H1 (cell line): ENCODE data around the gene SSRP1. TPM values are rescaled to one million over a fixed set of nuclear protein-coding genes. Genes with fewer than 3 reads are reported as not detected.

Experiments used
- CTCF ChIA-PET: fragments of 300-600 bp; sonication (Branson Sonifier 250); formaldehyde crosslinking; loops from one replicate; lab custom pipeline; 2021; ENCODE audit not compliant: partially characterized antibody; lab: Charles Lee
- POLR2A ChIA-PET: fragments of 300-600 bp; sonication (Branson Sonifier 250); formaldehyde crosslinking; loops from one replicate; lab custom pipeline; 2021; ENCODE audit warnings: inconsistent platforms; ENCODE audit not compliant: partially characterized antibody; lab: Charles Lee
- DNase-seq, 2 experiments: peaks; one replicate each; pipeline versions ENCODE4 v3.0.0 to v3.0.0-alpha.2; 2010 to 2022; ENCODE audit warnings: low spot score in 2 of 2, low read depth in 1 of 2, mixed read lengths in 1 of 2
- FAIRE-seq: peaks from 2 replicates; lab custom pipeline; 2011; peaks lifted over from hg19 to GRCh38; lab: Jason Lieb, UNC
- H2AFZ ChIP-seq: 2 replicates; pipeline ENCODE4 v1.8.1; 2012; ENCODE audit warnings: low read length, inconsistent platforms
- H2AK5ac ChIP-seq: 2 replicates; pipeline ENCODE4 v1.6.1; 2013; ENCODE audit warnings: low read depth, low read length
- H2BK120ac ChIP-seq: replicated peaks from 2 replicates; pipeline ENCODE3; 2013; ENCODE audit warnings: low read depth, low read length, inconsistent platforms
- H2BK12ac ChIP-seq: 2 replicates; pipeline ENCODE4 v1.6.1; 2013; ENCODE audit warnings: low read depth, low read length
- H2BK15ac ChIP-seq: 2 replicates; pipeline ENCODE4 v1.6.1; 2013; ENCODE audit warnings: low read length
- H2BK20ac ChIP-seq: 2 replicates; pipeline ENCODE4 v1.6.1; 2013; ENCODE audit warnings: low read length
- H2BK5ac ChIP-seq: 2 replicates; pipeline ENCODE4 v1.6.1; 2013; ENCODE audit warnings: low read depth, low read length
- H3K14ac ChIP-seq: 2 replicates; pipeline ENCODE4 v1.6.1; 2013; ENCODE audit warnings: inconsistent platforms; ENCODE audit not compliant: insufficient read length
- H3K18ac ChIP-seq: 2 replicates; pipeline ENCODE4 v1.6.1; 2013; ENCODE audit warnings: low read length; ENCODE audit errors: extremely low read depth
- H3K23ac ChIP-seq: 2 replicates; pipeline ENCODE4 v1.6.1; 2013; ENCODE audit warnings: inconsistent platforms; ENCODE audit not compliant: insufficient read length
- H3K23me2 ChIP-seq: 2 replicates; pipeline ENCODE4 v1.6.1; 2013; ENCODE audit warnings: low read depth, low read length
- H3K27ac ChIP-seq: 2 replicates; pipeline ENCODE4 v1.6.1; 2011; ENCODE audit warnings: low read depth, low read length, inconsistent platforms
- H3K27me3 ChIP-seq, 4 experiments: replicated peaks in 1 of 4; 1 replicate in 1 of 4; 2 replicates in 3 of 4; pipeline versions ENCODE4 v1.6.1 to v1.8.1; 2011 to 2013; ENCODE audit warnings: low read length in 3 of 4, mild to moderate bottlenecking in 3 of 4, inconsistent platforms in 2 of 4, mixed read lengths in 2 of 4, moderate library complexity in 1 of 4; ENCODE audit not compliant: control insufficient read depth in 3 of 4, insufficient read depth in 3 of 4; ENCODE audit errors: extremely low read depth in 1 of 4
- H3K36me3 ChIP-seq, 4 experiments: 2 replicates each; pipeline versions ENCODE4 v1.6.1 to v1.8.1; 2011 to 2013; ENCODE audit warnings: mild to moderate bottlenecking in 4 of 4, low read length in 3 of 4, moderate library complexity in 2 of 4, control low read depth in 1 of 4, inconsistent platforms in 1 of 4; ENCODE audit not compliant: insufficient read depth in 4 of 4, control insufficient read depth in 2 of 4
- H3K4ac ChIP-seq: replicated peaks from 2 replicates; pipeline ENCODE3; 2013; ENCODE audit warnings: low read length, low read depth, mixed read lengths, inconsistent platforms; ENCODE audit not compliant: insufficient read length
- H3K4me1 ChIP-seq, 4 experiments: replicated peaks in 1 of 4; 1 replicate in 1 of 4; 2 replicates in 3 of 4; pipeline versions ENCODE4 v1.6.1 to v1.8.1; 2011 to 2013; ENCODE audit warnings: low read length in 3 of 4, inconsistent platforms in 2 of 4, mixed read lengths in 1 of 4; ENCODE audit not compliant: insufficient read depth in 4 of 4, control insufficient read depth in 3 of 4
- H3K4me2 ChIP-seq, 2 experiments: 2 replicates each; pipeline versions ENCODE4 v1.6.1 to v1.8.1; 2011 to 2013; ENCODE audit warnings: low read depth in 2 of 2, low read length in 2 of 2, control low read depth in 1 of 2, inconsistent platforms in 1 of 2, mild to moderate bottlenecking in 1 of 2; ENCODE audit not compliant: insufficient read depth in 1 of 2
- H3K4me3 ChIP-seq, 4 experiments: fragments of 200-600, 300-600 bp in 1 of 4; sonication (generic), shearing (Covaris generic), sonication (Bioruptor Twin) in 1 of 4; 2 replicates each; pipeline versions ENCODE4 v1.5.1 to v1.8.1; 2011 to 2016; ENCODE audit warnings: low read length in 4 of 4, low read depth in 3 of 4, control low read depth in 2 of 4, inconsistent platforms in 2 of 4, mild to moderate bottlenecking in 2 of 4, mixed read lengths in 1 of 4, moderate library complexity in 1 of 4; ENCODE audit not compliant: insufficient read depth in 2 of 4; ENCODE audit errors: extremely low read depth in 1 of 4
- H3K56ac ChIP-seq: replicated peaks from 2 replicates; pipeline ENCODE3; 2013; ENCODE audit warnings: low read depth, mild to moderate bottlenecking, mixed read lengths, low read length, inconsistent platforms; ENCODE audit not compliant: insufficient read length
- H3K79me1 ChIP-seq: 2 replicates; pipeline ENCODE4 v1.6.1; 2013; ENCODE audit warnings: low read depth, low read length, control low read depth
- H3K79me2 ChIP-seq, 2 experiments: 2 replicates each; pipeline versions ENCODE4 v1.6.1 to v1.8.1; 2012 to 2013; ENCODE audit warnings: low read length in 2 of 2, mild to moderate bottlenecking in 2 of 2, inconsistent platforms in 1 of 2; ENCODE audit not compliant: insufficient read depth in 2 of 2, control insufficient read depth in 1 of 2
- H3K9ac ChIP-seq, 4 experiments: replicated peaks in 1 of 4; 1 replicate in 1 of 4; 2 replicates in 3 of 4; pipeline versions ENCODE4 v1.6.1 to v1.8.1; 2011 to 2013; ENCODE audit warnings: low read depth in 3 of 4, low read length in 3 of 4, control low read depth in 2 of 4, mild to moderate bottlenecking in 2 of 4, moderate library complexity in 2 of 4, inconsistent platforms in 1 of 4; ENCODE audit errors: extremely low read depth in 1 of 4
- H3K9me3 ChIP-seq, 2 experiments: 2 replicates each; pipeline versions ENCODE4 v1.6.1 to v1.8.1; 2012 to 2013; ENCODE audit warnings: mild to moderate bottlenecking in 2 of 2, moderate library complexity in 2 of 2, control low read depth in 1 of 2, inconsistent platforms in 1 of 2, low read depth in 1 of 2, low read length in 1 of 2, mixed read lengths in 1 of 2; ENCODE audit not compliant: insufficient read depth in 2 of 2
- H4K20me1 ChIP-seq, 2 experiments: replicated peaks in 1 of 2; 2 replicates each; pipeline versions ENCODE3 to v1.8.1; 2011 to 2013; ENCODE audit warnings: inconsistent platforms in 2 of 2, low read length in 2 of 2, mild to moderate bottlenecking in 1 of 2; ENCODE audit not compliant: insufficient read depth in 2 of 2, control insufficient read depth in 1 of 2
- H4K5ac ChIP-seq: 2 replicates; pipeline ENCODE4 v1.6.1; 2013; ENCODE audit warnings: low read length, low read depth, mixed read lengths, inconsistent platforms; ENCODE audit not compliant: insufficient read length
- H4K8ac ChIP-seq: 2 replicates; pipeline ENCODE4 v1.8.0; 2013; ENCODE audit warnings: mild to moderate bottlenecking, moderate library complexity, low read length, inconsistent platforms; ENCODE audit not compliant: insufficient read depth; ENCODE audit errors: extremely low read depth
- H4K91ac ChIP-seq: replicated peaks from 2 replicates; pipeline ENCODE3; 2013; ENCODE audit warnings: low read length, mixed read lengths, inconsistent platforms; ENCODE audit not compliant: insufficient read length
- ATF3 ChIP-seq: IDR thresholded peaks from 2 replicates; pipeline ENCODE4 v1.6.1; 2011; ENCODE audit warnings: low read depth, mild to moderate bottlenecking, low read length; ENCODE audit not compliant: insufficient read depth
- ZNF274 ChIP-seq: IDR thresholded peaks from 2 replicates; pipeline ENCODE4 v1.7.0; 2012; ENCODE audit warnings: low read length, borderline replicate concordance; ENCODE audit errors: extremely low read depth
- WGBS, 2 experiments: shearing (Covaris generic) in 1 of 2; methylation state at CpG; one replicate each; pipeline versions ENCODE4 v1.1.6 to v1.1.7; 2013 to 2015; ENCODE audit warnings: low lambda C conversion rate in 2 of 2, mixed read lengths in 2 of 2, inconsistent platforms in 1 of 2, low coverage in 1 of 2, missing lambda C conversion rate in 1 of 2; ENCODE audit not compliant: insufficient replicate concordance in 2 of 2, insufficient coverage in 1 of 2, insufficient read length in 1 of 2; ENCODE audit errors: extremely low coverage in 1 of 2, missing lambda C conversion rate in 1 of 2; 5-methylcytosine and 5-hydroxymethylcytosine counted together
- polyA plus RNA-seq, 7 experiments: library from polyadenylated mRNA; depleted of rRNA in 3 of 7; stranded (reverse) in 5 of 7; unstranded in 2 of 7; fragments of >200 nt in 5 of 7; fragments of 200-250 nt in 2 of 7; gene quantifications; 1 replicate in 5 of 7; 2 replicates in 1 of 7; 4 replicates in 1 of 7; pipeline versions ENCODE4 v1.2.1 to v1.2.3, GENCODE V29; 2011 to 2013; ENCODE audit warnings: missing spikeins in 2 of 7, mixed read lengths in 2 of 7
- total RNA-seq: library from RNA; stranded (reverse); fragmentation: NEBNext Ultra II Directional; extraction: Animal tissue kit (Norgen Biotek cat#: 25700); gene quantifications from 2 replicates; pipeline ENCODE4 v1.2.1, GENCODE V29; 2021

Gene SSRP1
- total and polyA plus RNA-seq, 2 of the 8 experiments (the other 6 are each of a cell fraction or from before 2014, with no cell fraction given) = 259 to 281 TPM

GRCh38 chr11:57330029-57330428 is 5.7 kb downstream of the SSRP1 start:
- Histone ChIP-seq H3K79me2 (peaks cover 12 to 26% of the 10 kb centered on the region in 2 experiments), H3K27ac (no peak overlapping the region), H3K79me1 (peaks cover 5% of the 10 kb centered on the region), H2AK5ac (no peak overlapping the region), H3K18ac (no peak overlapping the region), H2BK120ac (no peak overlapping the region), H3K27me3 (no peaks in the 10 kb centered on the region), H3K14ac (no peak overlapping the region), H2AFZ (no peak overlapping the region), H2BK5ac (no peak overlapping the region), H3K4ac (no peak overlapping the region), H3K56ac (no peak overlapping the region), H3K9me3 (no peaks in the 10 kb centered on the region), H4K5ac (no peak overlapping the region), H3K23me2 (peaks cover 6% of the 10 kb centered on the region), H3K4me3 (no peak overlapping the region), H2BK20ac (no peak overlapping the region), H2BK12ac (no peak overlapping the region), H3K9ac (no peak overlapping the region), H4K8ac (no peak overlapping the region), H4K20me1 (peaks cover 2 to 7% of the 10 kb centered on the region in 2 experiments), H3K4me2 (no peak overlapping the region), H3K4me1 (peaks cover 6 to 10% (median 8%) of the 10 kb centered on the region in 4 experiments), H2BK15ac (no peak overlapping the region), H4K91ac (no peak overlapping the region), H3K36me3 (peaks cover 55 to 90% (median 76%) of the 10 kb centered on the region in 4 experiments), H3K23ac (no peak overlapping the region)
- ChIA-PET POLR2A (interaction anchor here (1.1 to 45.7 kb wide), 3 partner anchors 22 to 159 kb away, joined by 3 to 1279 read pairs (median 4); partner anchors contain the start of gene TNKS1BP1), CTCF (interaction anchor here (0.5 to 1.2 kb wide), 4 partner anchors 10 to 194 kb away, joined by 3 read pairs; no protein-coding TSS in a partner anchor)
- 91% methylated on average over 9 of the region's 9 CpGs; no CpG with 5 or more reads in 1 of the 2 experiments for WGBS, 2 experiments
- TF ChIP-seq ATF3 = no peak
- TF ChIP-seq ZNF274 = no peak
- FAIRE-seq (no peak), DNase-seq (no peak)
